HT1080 (cell line): ENCODE results near the gene NT5C3B. TPM values are rescaled to one million over a fixed set of nuclear protein-coding genes. Genes with fewer than 3 reads are reported as not detected.
A peak's percentile ranks its signal among the peaks of the same experiment; 100 is the strongest.
"Not testable (repeated sequence)": the region's sequence is repeated elsewhere in the genome, so short reads cannot be mapped to it uniquely, and the experiment has no call there.

Experiments used
- DNase-seq: peaks from one replicate; pipeline ENCODE4 v3.0.0-alpha.2; 2015; ENCODE audit warnings: low read depth
- total RNA-seq: library from RNA; depleted of rRNA; stranded (reverse); fragments of >200 nt; shearing (Covaris generic); gene quantifications from 2 replicates; pipeline ENCODE4 v1.2.3, GENCODE V29; 2014

The NT5C3B gene
- total RNA-seq, 1 experiment from 2014 or later = 73.8 TPM

- DNase-seq = not testable (repeated sequence)
These were observed 4.7 kb upstream of the NT5C3B start for GRCh38 chr17:41840781-41841180.

- not testable (repeated sequence) for DNase-seq
These were observed 3.4 kb upstream of the NT5C3B start for GRCh38 chr17:41839448-41839847.

DNA sequence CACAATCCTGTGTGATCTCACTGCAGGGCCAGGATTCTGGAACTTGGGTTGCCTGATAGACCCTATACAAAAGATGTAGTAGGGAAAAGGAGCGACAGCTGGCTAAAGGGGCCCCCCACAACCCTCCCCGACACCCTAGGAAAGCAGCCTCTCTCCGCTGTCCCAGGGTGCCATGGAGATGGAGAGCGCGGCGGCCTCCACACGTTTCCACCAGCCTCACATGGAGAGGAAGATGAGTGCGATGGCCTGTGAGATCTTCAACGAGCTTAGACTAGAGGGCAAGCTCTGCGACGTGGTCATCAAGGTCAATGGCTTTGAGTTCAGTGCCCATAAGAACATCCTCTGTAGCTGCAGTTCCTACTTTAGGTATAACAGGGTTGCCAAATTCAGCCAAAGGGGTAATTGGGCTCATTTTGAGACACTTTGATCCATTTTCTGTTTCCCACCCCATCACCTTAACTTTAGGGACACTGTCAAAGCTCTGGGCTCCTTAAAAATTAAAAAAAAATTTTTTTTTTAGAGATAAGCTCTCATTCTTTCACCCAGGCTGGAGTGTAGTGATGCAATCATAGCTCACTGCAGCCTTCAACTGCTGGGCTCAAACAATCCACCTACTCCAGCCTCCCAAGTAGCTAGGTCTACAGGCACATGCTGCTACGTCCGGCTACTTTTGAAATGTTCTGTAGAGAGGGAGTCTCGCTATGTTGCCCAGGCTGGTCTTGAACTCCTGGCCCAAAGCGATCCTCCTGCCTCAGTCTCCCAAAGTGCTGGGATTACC lies 1.9 kb upstream of the NT5C3B start, which contains the start of gene KLHL10:
TSS of gene KLHL10 (plus strand) at position 65 of the 778 bp plus-strand sequence. CDS start at position 173, 108 bp downstream.
- DNase-seq = no peak

- no peak for DNase-seq
These were observed 641 bp upstream of the NT5C3B start for GRCh38 chr17:41836550-41837196.

DNA sequence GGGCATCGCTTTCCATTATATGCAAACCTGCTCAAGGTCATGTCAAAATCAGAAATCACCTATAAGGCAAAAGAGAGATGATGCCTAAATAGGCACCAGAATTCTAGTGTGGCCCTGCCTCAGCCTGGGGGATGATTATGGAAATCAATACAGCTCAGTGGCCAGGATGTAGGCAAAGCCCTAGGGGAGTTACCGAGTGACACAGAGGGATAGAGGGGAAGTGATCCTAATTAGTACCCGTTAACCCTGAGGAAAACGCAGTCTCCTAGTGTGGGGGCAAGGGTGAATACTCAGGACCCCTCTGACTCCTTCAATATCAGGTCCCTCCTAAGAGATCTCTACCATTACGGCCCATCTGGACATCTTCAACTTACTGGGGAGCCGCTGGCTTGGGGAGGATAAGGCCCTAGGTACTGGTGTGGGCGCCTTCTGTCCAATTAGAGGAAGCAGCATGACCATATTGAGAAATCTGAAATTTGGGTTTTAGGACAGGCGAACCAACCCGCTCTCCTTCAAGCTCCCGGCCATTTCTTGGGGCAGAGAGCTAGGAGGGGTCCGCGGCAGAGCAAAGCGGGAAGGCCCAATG lies 725 bp downstream of the NT5C3B start:
- no peak for DNase-seq

DNA sequence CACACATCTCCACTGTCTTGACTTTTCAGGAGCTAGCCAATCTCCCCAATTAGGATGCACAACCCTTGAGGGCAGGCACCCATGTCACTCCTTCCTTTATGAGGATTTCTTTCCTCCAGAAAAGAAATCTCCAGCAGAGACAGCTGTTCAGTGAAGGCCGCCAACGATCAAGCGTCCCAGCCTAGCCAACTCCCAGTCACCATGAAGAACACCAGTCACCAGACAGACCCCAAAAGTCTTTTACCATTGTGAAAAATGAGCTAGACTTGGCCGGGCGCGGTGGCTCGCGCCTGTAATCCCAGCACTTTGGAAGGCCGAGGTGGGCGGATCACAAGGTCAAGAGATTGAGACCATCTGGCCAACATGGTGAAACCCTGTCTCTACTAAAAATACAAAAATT lies 6.1 kb downstream of the NT5C3B start:
- DNase-seq = not testable (repeated sequence)

DNA sequence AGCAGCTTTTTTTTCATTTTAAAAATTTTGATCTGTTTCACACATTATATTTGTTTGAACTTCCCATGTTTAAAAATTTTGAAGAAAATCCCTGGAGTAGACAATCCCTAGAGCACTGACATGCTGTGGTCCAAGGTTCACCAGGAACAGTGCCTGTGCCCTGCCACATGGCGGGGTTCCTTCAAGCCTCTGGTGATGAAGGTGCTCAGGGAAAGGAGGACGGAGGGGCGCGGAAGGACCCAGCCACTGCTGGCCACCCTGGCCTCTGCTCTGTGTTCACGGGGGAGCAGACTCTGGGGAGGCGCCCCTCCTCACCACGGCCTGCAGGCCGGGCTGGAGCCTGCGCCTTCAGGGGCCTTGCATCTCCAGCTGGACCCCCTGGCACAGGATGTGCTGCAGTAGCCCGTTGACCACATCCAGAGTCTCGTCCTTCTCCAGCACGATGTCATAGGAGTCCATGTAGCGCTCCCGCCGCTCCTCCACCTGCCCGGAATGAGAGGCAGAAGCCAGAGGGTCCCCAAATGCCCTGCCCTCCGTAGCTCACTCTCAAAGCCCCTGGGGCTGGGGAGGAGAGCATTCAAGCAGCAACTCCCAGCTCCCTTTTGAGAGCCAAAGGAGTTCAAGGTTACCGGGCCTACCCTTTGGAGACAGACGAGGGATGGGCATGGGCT lies 10.7 kb downstream of the NT5C3B start:
- DNase-seq = no peak

DNA sequence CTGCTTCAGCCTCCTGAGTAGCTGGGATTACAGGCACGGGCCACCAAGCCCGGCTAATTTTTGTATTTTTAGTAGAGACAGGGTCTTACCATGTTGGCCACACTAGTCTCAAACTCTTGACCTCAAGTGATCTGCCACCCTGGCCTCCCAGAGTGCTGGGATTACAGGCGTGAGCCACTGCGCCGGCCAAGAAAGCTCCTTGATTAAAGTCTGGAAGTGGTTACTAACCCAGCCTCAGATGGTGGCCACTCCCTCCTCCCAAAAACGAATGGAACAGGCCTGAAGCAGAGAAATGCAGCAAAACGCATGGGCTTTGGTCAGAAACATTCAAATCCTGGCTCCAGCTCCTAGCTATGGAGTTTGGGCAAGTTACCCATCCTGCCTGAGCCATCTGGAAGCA lies 11.9 kb downstream of the NT5C3B start:
- no peak for DNase-seq

DNA sequence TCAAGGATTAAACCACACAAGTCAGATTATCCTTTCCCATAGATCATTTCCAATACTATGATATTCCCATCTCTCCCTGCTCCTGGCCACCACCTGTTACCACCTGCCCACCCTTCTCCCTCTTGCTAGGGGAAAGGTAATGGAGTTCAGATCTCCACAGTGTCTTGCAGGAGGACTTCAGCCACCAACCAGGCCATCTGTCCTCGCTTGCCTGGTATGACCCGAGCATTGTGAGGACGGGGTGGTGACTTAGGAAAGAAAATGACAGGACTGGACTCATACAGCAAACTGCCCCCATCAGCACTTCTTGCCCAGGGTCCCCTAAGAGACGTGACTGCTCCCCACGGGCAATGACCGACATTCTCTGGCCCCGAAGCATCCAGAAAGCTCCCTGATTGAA lies 12.5 kb downstream of the NT5C3B start:
- no peak for DNase-seq

- no peak for DNase-seq
These were observed 12.9 kb downstream of the NT5C3B start for GRCh38 chr17:41823141-41823524.

GRCh38 chr17:41822216-41823140 lies 13.6 kb downstream of the NT5C3B start:
- DNase-seq = no peak

DNA sequence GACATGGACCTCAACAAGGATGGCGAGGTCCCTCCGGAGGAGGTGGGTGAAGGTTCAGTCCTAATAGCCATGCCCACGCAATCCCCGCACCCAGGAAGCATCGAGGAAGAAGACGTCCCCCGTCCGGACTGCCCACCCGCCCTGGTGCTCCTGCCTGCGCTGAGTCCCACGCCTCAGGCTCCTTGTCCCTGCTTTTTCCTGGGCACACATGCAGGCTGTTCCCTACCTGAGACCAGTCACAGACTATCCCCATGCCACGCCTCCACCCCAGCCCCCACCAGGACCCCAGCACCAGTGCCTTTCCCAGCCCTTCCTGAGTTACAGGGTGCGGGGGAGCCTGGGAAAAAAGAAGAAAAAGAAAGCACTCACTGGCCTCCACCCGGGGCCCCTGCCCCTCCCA lies 14.3 kb downstream of the NT5C3B start:
- DNase-seq = no peak

GRCh38 chr17:41818024-41818423 lies 18.0 kb downstream of the NT5C3B start:
- DNase-seq = no peak

DNA sequence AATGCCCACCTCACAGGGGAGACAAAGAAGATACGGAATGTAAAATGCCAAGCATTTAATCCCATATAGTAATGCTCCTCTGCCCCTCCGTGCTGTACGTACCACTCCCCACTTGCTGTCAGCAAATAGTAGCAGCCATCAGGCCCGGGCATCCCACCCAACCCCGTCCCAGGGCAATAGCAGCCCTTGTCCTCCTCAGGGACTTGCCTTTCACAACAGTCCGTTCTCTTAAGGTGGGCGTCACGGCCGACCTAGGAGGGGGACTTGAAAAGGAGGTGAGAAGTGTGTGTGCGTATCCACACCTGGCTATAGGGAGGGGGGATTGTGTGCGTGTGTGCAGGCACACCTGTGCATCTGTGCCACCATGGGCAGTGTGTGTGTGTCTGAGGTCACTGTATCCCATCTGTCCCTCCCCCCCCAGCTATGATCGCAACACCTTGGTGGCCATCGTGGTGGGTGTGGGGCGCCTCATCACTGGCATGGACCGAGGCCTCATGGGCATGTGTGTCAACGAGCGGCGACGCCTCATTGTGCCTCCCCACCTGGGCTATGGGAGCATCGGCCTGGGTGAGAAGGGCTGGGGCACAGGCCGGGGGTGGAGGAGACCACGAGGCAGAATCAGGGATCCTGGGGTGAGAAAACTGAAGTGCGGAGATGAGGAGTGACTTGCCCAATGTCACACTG lies 19.3 kb downstream of the NT5C3B start:
- DNase-seq = no peak

DNA sequence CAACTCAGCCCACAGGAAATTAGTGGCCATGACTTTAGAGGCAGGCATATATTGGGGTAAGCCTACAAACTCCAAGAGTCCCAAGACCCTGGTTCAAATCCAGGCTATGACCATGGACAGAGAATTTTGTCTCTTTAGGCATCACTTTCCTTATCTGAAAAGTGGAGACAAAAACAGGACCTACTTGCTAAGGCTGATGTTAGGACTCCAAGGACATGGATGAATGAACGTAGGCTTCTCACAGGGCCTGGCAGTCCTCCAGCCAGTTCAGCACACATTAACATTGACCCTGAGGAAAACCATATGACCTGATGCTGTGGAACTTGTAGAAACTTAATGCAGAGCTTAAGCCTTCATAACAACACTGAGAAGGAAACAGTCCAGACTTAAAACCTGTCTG lies 21.8 kb downstream of the NT5C3B start:
- no peak for DNase-seq

GRCh38 chr17:41813699-41814124 lies 22.3 kb downstream of the NT5C3B start:
- DNase-seq = no peak

DNA sequence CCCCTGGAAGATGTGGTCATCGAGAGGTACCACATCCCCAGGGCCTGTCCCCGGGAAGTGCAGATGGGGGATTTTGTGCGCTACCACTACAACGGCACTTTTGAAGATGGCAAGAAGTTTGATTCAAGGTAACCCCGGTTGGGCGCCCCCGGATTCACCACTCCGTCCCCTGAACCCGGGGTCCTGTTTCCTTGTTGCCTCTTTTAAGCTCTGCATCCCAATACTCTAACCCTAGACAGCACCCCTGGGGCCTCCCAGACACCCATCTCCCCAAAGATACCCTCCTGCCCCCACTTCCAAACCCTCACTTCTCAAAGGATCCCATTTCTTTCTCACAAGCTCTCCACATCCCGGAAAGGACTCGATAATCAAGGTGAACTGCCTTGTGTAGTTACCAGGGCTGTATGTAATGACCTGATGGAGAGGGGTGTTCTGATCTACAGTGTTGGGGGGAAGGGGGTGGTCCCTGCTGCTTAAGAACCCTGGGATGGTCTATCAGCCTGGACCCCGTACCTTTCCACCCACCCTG lies 22.8 kb downstream of the NT5C3B start:
- DNase-seq = no peak

- peak; percentile 91 for DNase-seq
These were observed 23.5 kb downstream of the NT5C3B start, which contains the start of gene FKBP10 for GRCh38 chr17:41812381-41813151. Gene FKBP10, plus strand, starts transcription at chr17:41813004. Its CDS starts 31 bp downstream, at chr17:41813035.
